OCI-LY7 (cell line): ENCODE measurements around the gene KCNJ5. TPM values are rescaled to one million over a fixed set of nuclear protein-coding genes. Genes with fewer than 3 reads are reported as not detected.
A peak's percentile ranks its signal among the peaks of the same experiment; 100 is the strongest.

Source experiments
- BruUV-seq: library from RNA; stranded (reverse); fragments of 400-500 nt; replicated peaks from 2 replicates; lab custom pipeline; 2021; lab: Mats Ljungman, UMichigan
- CTCF ChIA-PET: fragments of 300-600 bp; sonication (Branson Sonifier 250); formaldehyde crosslinking; loops from one replicate; lab custom pipeline; 2022; ENCODE audit warnings: antibody characterized with exemption; ENCODE audit not compliant: unreplicated experiment; lab: Charles Lee
- POLR2A ChIA-PET: fragments of 300-600 bp; sonication (Branson Sonifier 250); formaldehyde crosslinking; loops from one replicate; lab custom pipeline; 2022; ENCODE audit warnings: antibody characterized with exemption; lab: Charles Lee
- DNase-seq: peaks from one replicate; pipeline ENCODE4 v3.0.0-alpha.2; 2015; ENCODE audit warnings: low spot score
- H2AFZ ChIP-seq: fragments of 200-600 bp; sonication (generic), shearing (Covaris generic); 2 replicates; pipeline ENCODE4 v1.6.1; 2014; ENCODE audit warnings: mild to moderate bottlenecking, antibody characterized with exemption, low read length, moderate library complexity
- H3K27ac ChIP-seq: fragments of 200-600 bp; sonication (generic); 2 replicates; pipeline ENCODE4 v1.5.1; 2014; ENCODE audit warnings: mixed run types, low read depth, mild to moderate bottlenecking, moderate library complexity, low read length, inconsistent platforms; ENCODE audit not compliant: poor library complexity, severe bottlenecking
- H3K36me3 ChIP-seq: fragments of 200-600 bp; sonication (generic); 2 replicates; pipeline ENCODE4 v1.6.1; 2014; ENCODE audit warnings: mild to moderate bottlenecking, antibody characterized with exemption, low read length, moderate library complexity, mixed read lengths; ENCODE audit not compliant: insufficient read depth
- H3K4me1 ChIP-seq: fragments of 200-600 bp; sonication (generic); 2 replicates; pipeline ENCODE4 v1.5.1; 2014; ENCODE audit warnings: mild to moderate bottlenecking, low read length; ENCODE audit not compliant: insufficient read depth, poor library complexity, severe bottlenecking
- H3K4me2 ChIP-seq: fragments of 200-600 bp; sonication (generic); 2 replicates; pipeline ENCODE4 v1.6.1; 2014; ENCODE audit warnings: mild to moderate bottlenecking, low read length
- H3K4me3 ChIP-seq: fragments of 200-600 bp; sonication (generic); 2 replicates; pipeline ENCODE4 v1.5.1; 2014; ENCODE audit warnings: mild to moderate bottlenecking, low read depth, low read length; ENCODE audit not compliant: poor library complexity, severe bottlenecking
- H3K79me2 ChIP-seq: fragments of 200-600 bp; sonication (generic); 2 replicates; pipeline ENCODE4 v1.6.1; 2016; ENCODE audit warnings: low read depth, mild to moderate bottlenecking, low read length, moderate library complexity, mixed read lengths; ENCODE audit not compliant: insufficient read depth
- H3K9me2 ChIP-seq: fragments of 200-600 bp; sonication (generic); 2 replicates; pipeline ENCODE4 v1.6.1; 2016; ENCODE audit warnings: mild to moderate bottlenecking, low read length, mixed read lengths; ENCODE audit not compliant: insufficient read depth
- H3K9me3 ChIP-seq: fragments of 200-600 bp; sonication (generic); 2 replicates; pipeline ENCODE4 v1.6.1; 2014; ENCODE audit warnings: mild to moderate bottlenecking, mixed run types, low read length, mixed read lengths
- H4K20me1 ChIP-seq: fragments of 200-600 bp; sonication (generic); 2 replicates; pipeline ENCODE4 v1.6.1; 2014; ENCODE audit warnings: mild to moderate bottlenecking, antibody characterized with exemption, low read length, moderate library complexity, mixed read lengths; ENCODE audit not compliant: insufficient read depth
- EZH2phosphoT487 ChIP-seq: fragments of 200-600 bp; sonication (generic); IDR thresholded peaks from 2 replicates; pipeline ENCODE4 v1.6.1; 2018; ENCODE audit warnings: low read depth, borderline replicate concordance, mild to moderate bottlenecking, mixed run types, antibody characterized with exemption, low read length, moderate library complexity, mixed read lengths
- intact Hi-C: fragments of 100-400 bp; cut with micrococcal nuclease; formaldehyde crosslinking; loops from one replicate; pipeline ENCODE4 v1.10.0; 2022; ENCODE audit not compliant: unreplicated experiment
- total RNA-seq, 2 experiments: library from RNA; depleted of rRNA in 1 of 2; stranded (reverse); fragments of >200 nt in 1 of 2; shearing (Covaris generic) in 1 of 2; gene quantifications; 2 replicates each; pipeline ENCODE4 v1.2.3, GENCODE V29; 2014 to 2022
- TF ChIP-seq, protein P1 (sequence below): fragments of 200-600 bp; sonication (generic); conservative IDR thresholded peaks from 2 replicates; pipeline ENCODE4 v1.5.1; 2014; ENCODE audit warnings: mild to moderate bottlenecking, antibody characterized with exemption, low read length, moderate library complexity, mixed read lengths

KCNJ5 gene
- total RNA-seq, 2 experiments from 2014 or later = not detected

DNA sequence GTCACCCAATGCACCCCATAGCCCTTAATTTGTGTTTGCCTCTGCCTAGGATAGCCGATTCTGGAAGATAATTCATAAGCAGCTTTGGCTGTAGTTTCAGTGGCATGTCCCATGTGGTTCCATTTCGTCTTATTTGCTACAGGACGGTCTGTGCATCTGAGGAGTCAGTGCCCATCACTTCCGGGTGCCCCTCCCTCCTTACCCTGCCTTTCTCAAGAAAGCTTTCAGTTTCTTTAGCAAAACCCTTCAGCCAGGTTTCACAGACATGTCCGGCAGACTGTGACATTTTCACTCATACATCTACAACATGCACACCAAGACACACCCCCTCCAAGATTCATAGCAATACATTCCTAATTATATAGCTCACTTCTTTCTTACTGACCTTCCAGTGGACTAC is 37.2 kb downstream of the KCNJ5 start:
- Histone ChIP-seq H3K9me3 (no peaks in the 10 kb centered on the region), H3K27ac (no peak overlapping the region), H3K4me2 (no peak overlapping the region), H3K4me1 (no peaks in the 10 kb centered on the region), H3K9me2 (no peaks in the 10 kb centered on the region), H4K20me1 (no peaks in the 10 kb centered on the region), H3K36me3 (no peaks in the 10 kb centered on the region), H2AFZ (no peak overlapping the region), H3K4me3 (no peak overlapping the region), H3K79me2 (no peaks in the 10 kb centered on the region)
- ChIA-PET POLR2A (interaction anchor here (0.6 kb wide), 1 partner anchor 223 kb away, joined by 5 read pairs; no protein-coding TSS in a partner anchor), CTCF (interaction anchor here (1.3 kb wide), 1 partner anchor 19 kb away, joined by 3 read pairs; no protein-coding TSS in a partner anchor)
- peak; percentile 11 for DNase-seq
- intact Hi-C loops = no loop called here
- BruUV-seq = no TSS peak
- TF ChIP-seq EZH2phosphoT487 = no peak
- TF ChIP-seq, protein P1, sequence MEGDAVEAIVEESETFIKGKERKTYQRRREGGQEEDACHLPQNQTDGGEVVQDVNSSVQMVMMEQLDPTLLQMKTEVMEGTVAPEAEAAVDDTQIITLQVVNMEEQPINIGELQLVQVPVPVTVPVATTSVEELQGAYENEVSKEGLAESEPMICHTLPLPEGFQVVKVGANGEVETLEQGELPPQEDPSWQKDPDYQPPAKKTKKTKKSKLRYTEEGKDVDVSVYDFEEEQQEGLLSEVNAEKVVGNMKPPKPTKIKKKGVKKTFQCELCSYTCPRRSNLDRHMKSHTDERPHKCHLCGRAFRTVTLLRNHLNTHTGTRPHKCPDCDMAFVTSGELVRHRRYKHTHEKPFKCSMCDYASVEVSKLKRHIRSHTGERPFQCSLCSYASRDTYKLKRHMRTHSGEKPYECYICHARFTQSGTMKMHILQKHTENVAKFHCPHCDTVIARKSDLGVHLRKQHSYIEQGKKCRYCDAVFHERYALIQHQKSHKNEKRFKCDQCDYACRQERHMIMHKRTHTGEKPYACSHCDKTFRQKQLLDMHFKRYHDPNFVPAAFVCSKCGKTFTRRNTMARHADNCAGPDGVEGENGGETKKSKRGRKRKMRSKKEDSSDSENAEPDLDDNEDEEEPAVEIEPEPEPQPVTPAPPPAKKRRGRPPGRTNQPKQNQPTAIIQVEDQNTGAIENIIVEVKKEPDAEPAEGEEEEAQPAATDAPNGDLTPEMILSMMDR = no peak

DNA sequence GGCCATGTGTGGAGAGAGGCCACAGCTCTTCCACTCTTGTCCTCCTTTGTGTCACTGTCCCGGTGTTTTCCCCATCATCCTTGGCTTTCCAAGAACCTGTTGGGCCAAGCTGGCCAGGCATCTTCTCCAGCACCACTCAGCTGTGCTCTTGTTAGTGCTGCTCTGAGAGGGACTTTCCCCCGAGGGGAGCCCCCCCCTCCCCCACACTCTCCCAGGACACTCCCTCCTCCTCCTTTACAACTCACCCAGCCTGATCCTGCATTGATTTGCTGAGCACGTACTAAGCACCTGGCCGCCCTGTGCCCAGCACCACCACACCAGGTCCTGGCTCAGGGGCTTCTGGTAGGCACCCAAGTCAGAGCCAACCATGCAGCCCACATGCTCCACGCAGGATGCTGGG is 38.3 kb downstream of the KCNJ5 start:
- H3K9me2 ChIP-seq = no peaks in the 10 kb centered on the region
- TF ChIP-seq EZH2phosphoT487 = no peak
- TF ChIP-seq, protein P1 = no peak
- H3K79me2 ChIP-seq = no peaks in the 10 kb centered on the region
- no peaks in the 10 kb centered on the region for H4K20me1 ChIP-seq
- POLR2A ChIA-PET = interaction anchor here (0.6 kb wide), 1 partner anchor 1390 kb away, joined by 5 read pairs; no protein-coding TSS in a partner anchor
- intact Hi-C loops = no loop called here
- H3K4me1 ChIP-seq = no peaks in the 10 kb centered on the region
- no peak overlapping the region for H3K4me3 ChIP-seq
- H2AFZ ChIP-seq = no peak overlapping the region
- DNase-seq = no peak
- no TSS peak for BruUV-seq
- no peak overlapping the region for H3K27ac ChIP-seq
- CTCF ChIA-PET = no interaction called here
- no peaks in the 10 kb centered on the region for H3K9me3 ChIP-seq
- no peaks in the 10 kb centered on the region for H3K36me3 ChIP-seq
- H3K4me2 ChIP-seq = no peak overlapping the region

DNA sequence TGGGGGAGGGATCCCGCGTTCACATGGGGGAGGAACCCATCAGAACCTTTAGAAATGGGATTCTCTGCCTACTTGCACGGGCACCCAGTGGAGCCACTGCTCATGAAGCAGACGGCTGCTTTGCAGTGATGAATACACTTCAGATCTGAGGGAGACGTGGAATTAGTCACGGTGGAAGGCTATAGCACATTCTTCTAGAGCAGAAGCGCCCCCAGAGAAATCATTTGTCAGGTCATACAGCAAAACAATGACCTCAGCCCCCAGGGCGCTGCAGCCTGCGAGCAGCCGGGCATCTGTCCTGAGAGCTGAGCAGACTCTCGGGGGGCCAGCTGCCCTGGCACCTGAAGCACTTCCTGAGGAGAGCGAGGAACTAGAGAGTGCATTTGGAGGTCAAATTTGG is 38.8 kb downstream of the KCNJ5 start:
- no peaks in the 10 kb centered on the region for H3K9me3 ChIP-seq
- no peaks in the 10 kb centered on the region for H3K9me2 ChIP-seq
- no peak overlapping the region for H3K4me2 ChIP-seq
- H3K4me3 ChIP-seq = no peak overlapping the region
- TF ChIP-seq, protein P1 = no peak
- no peak for TF ChIP-seq EZH2phosphoT487
- H2AFZ ChIP-seq = no peak overlapping the region
- no peaks in the 10 kb centered on the region for H3K79me2 ChIP-seq
- intact Hi-C loops = no loop called here
- DNase-seq = no peak
- no peaks in the 10 kb centered on the region for H3K36me3 ChIP-seq
- no peaks in the 10 kb centered on the region for H3K4me1 ChIP-seq
- ChIA-PET CTCF (no interaction called here), POLR2A (no interaction called here)
- BruUV-seq = no TSS peak
- H3K27ac ChIP-seq = no peak overlapping the region
- H4K20me1 ChIP-seq = no peaks in the 10 kb centered on the region
